COLO668 (cell line): ENCODE data around the gene TNFRSF19.

Source experiments
- DNase-seq: peaks from one replicate; lab custom pipeline; 2025; ENCODE audit not compliant: unreplicated experiment; lab: John Stamatoyannopoulos, UW

The TNFRSF19 gene

GRCh38 chr13:23600534-23600933 is 30.3 kb downstream of the TNFRSF19 start:
- no peak for DNase-seq

- DNase-seq = no peak
Observed at GRCh38 chr13:23605831-23606230, 35.6 kb downstream of the TNFRSF19 start.

- DNase-seq = no peak
Observed at GRCh38 chr13:23608138-23608537, 37.9 kb downstream of the TNFRSF19 start.

- DNase-seq = no peak
Observed at GRCh38 chr13:23608701-23609413, 38.6 kb downstream of the TNFRSF19 start.

GRCh38 chr13:23609414-23609760 is 39.2 kb downstream of the TNFRSF19 start:
- DNase-seq = no peak

- DNase-seq = no peak
Observed at GRCh38 chr13:23609874-23610576, 39.8 kb downstream of the TNFRSF19 start.

- DNase-seq = no peak
Observed at GRCh38 chr13:23610966-23611491, 40.8 kb downstream of the TNFRSF19 start.

- no peak for DNase-seq
Observed at GRCh38 chr13:23612182-23612581, 42.0 kb downstream of the TNFRSF19 start.

- no peak for DNase-seq
Observed at GRCh38 chr13:23612731-23613130, 42.5 kb downstream of the TNFRSF19 start.

GRCh38 chr13:23613596-23613995 is 43.4 kb downstream of the TNFRSF19 start:
- no peak for DNase-seq

GRCh38 chr13:23615395-23616081 is 45.3 kb downstream of the TNFRSF19 start:
- DNase-seq = no peak

GRCh38 chr13:23616228-23616627 is 46.0 kb downstream of the TNFRSF19 start:
- DNase-seq = no peak

GRCh38 chr13:23617551-23618024 is 47.4 kb downstream of the TNFRSF19 start:
- DNase-seq = no peak

- no peak for DNase-seq
Observed at GRCh38 chr13:23618341-23618740, 48.1 kb downstream of the TNFRSF19 start.

GRCh38 chr13:23619068-23619855 is 49.0 kb downstream of the TNFRSF19 start:
- DNase-seq = no peak

- DNase-seq = no peak
Observed at GRCh38 chr13:23620211-23620610, 50.0 kb downstream of the TNFRSF19 start.

GRCh38 chr13:23620613-23621315 is 50.6 kb downstream of the TNFRSF19 start:
- DNase-seq = no peak

- DNase-seq = no peak
Observed at GRCh38 chr13:23621316-23621645, 51.1 kb downstream of the TNFRSF19 start.

- no peak for DNase-seq
Observed at GRCh38 chr13:23622985-23623384, 52.8 kb downstream of the TNFRSF19 start.

GRCh38 chr13:23623394-23623793 is 53.2 kb downstream of the TNFRSF19 start:
- DNase-seq = no peak
